Suprapubic skin (tissue), 3 donors: ENCODE results near the gene WDR6.

Experiments used
- EP300 ChIP-seq: sonication (generic); formaldehyde crosslinking; IDR thresholded peaks from one replicate; pipeline ENCODE4 v1.6.1; 2017; ENCODE audit warnings: antibody characterized with exemption
- POLR2A ChIP-seq, 2 donors: fragments of 450-650 bp; IDR thresholded peaks; one replicate each; pipeline ENCODE4 v1.6.1; 2017; ENCODE audit warnings: antibody characterized with exemption in 2 of 2, mild to moderate bottlenecking in 2 of 2, moderate library complexity in 2 of 2
- TF ChIP-seq, protein P1 (sequence below), 2 donors: fragments of 200-600 bp in 1 of 2; fragments of 450-650 bp in 1 of 2; sonication (generic) in 1 of 2; IDR thresholded peaks; one replicate each; pipeline ENCODE4 v1.5.1; 2016 to 2019; ENCODE audit warnings: antibody characterized with exemption in 2 of 2, mild to moderate bottlenecking in 1 of 2, moderate library complexity in 1 of 2

DNA sequence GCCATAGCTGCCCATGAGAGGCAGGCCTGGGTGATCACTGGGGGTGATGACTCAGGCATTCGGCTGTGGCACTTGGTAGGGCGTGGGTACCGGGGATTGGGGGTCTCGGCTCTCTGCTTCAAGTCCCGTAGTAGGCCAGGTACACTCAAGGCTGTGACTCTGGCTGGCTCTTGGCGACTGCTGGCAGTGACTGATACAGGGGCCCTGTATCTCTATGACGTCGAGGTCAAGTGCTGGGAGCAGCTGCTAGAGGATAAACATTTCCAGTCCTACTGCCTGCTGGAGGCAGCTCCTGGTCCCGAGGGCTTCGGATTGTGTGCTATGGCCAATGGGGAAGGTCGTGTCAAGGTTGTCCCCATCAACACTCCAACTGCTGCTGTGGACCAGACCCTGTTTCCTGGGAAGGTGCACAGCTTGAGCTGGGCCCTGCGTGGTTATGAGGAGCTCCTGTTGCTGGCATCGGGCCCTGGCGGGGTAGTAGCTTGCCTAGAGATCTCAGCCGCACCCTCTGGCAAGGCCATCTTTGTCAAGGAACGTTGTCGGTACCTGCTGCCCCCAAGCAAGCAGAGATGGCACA, 5.3 kb downstream of the WDR6 start:
- TF ChIP-seq, protein P1, sequence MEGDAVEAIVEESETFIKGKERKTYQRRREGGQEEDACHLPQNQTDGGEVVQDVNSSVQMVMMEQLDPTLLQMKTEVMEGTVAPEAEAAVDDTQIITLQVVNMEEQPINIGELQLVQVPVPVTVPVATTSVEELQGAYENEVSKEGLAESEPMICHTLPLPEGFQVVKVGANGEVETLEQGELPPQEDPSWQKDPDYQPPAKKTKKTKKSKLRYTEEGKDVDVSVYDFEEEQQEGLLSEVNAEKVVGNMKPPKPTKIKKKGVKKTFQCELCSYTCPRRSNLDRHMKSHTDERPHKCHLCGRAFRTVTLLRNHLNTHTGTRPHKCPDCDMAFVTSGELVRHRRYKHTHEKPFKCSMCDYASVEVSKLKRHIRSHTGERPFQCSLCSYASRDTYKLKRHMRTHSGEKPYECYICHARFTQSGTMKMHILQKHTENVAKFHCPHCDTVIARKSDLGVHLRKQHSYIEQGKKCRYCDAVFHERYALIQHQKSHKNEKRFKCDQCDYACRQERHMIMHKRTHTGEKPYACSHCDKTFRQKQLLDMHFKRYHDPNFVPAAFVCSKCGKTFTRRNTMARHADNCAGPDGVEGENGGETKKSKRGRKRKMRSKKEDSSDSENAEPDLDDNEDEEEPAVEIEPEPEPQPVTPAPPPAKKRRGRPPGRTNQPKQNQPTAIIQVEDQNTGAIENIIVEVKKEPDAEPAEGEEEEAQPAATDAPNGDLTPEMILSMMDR (IDR thresholded peaks at IDR 0.05), result no peak
- no peak for TF ChIP-seq POLR2A (IDR thresholded peaks at IDR 0.05)
- TF ChIP-seq EP300, result no peak
